GM10248 (cell line): Measurements from ENCODE around the gene ZNF83.

Experiments used
- CTCF ChIA-PET: fragments of 300-600 bp; sonication (Branson Sonifier 250); formaldehyde crosslinking; extraction: SDS; loops from one replicate; lab custom pipeline; 2021; ENCODE audit warnings: antibody characterized with exemption; lab: Yijun Ruan, JAX
- POLR2A ChIA-PET: fragments of 350-650 bp; sonication (Branson Sonifier 250); formaldehyde crosslinking; extraction: SDS; loops from one replicate; lab custom pipeline; 2020; ENCODE audit warnings: antibody characterized with exemption; lab: Yijun Ruan, JAX
- DNase-seq: peaks from one replicate; pipeline ENCODE4 v3.0.0; 2012; ENCODE audit errors: extremely low spot score
- CTCF ChIP-seq: IDR thresholded peaks from 2 replicates; pipeline ENCODE4 v1.5.1; 2012; ENCODE audit warnings: mild to moderate bottlenecking, low read depth; ENCODE audit errors: extremely low read depth, missing control alignments, control extremely low read depth

ZNF83 gene

GRCh38 chr19:52662631-52663030, 24.5 kb upstream of the ZNF83 start:
- TF ChIP-seq CTCF, result no peak
- ChIA-PET CTCF (no interaction called here), POLR2A (no interaction called here)
- no peak for DNase-seq

GRCh38 chr19:52660981-52661380, 22.8 kb upstream of the ZNF83 start:
- CTCF ChIA-PET, result no interaction called here
- no peak for DNase-seq
- TF ChIP-seq CTCF, result no peak
- POLR2A ChIA-PET, result interaction anchor here (0.6 kb wide), 1 partner anchor 80 kb away, joined by 3 read pairs; no protein-coding TSS in a partner anchor

- DNase-seq, result no peak
- ChIA-PET POLR2A (no interaction called here), CTCF (interaction anchor here (1.3 kb wide), 1 partner anchor 10 kb away, joined by 3 read pairs; no protein-coding TSS in a partner anchor)
- no peak for TF ChIP-seq CTCF
These were observed 20.9 kb upstream of the ZNF83 start for GRCh38 chr19:52659013-52659412.

- ChIA-PET CTCF (interaction anchor here (1.3 kb wide), 1 partner anchor 10 kb away, joined by 3 read pairs; no protein-coding TSS in a partner anchor), POLR2A (no interaction called here)
- DNase-seq, result no peak
- no peak for TF ChIP-seq CTCF
These were observed 20.4 kb upstream of the ZNF83 start for GRCh38 chr19:52658595-52658994.

- no peak for DNase-seq
- no peak for TF ChIP-seq CTCF
- ChIA-PET POLR2A (no interaction called here), CTCF (no interaction called here)
These were observed 15.0 kb upstream of the ZNF83 start for GRCh38 chr19:52653161-52653560.

- no peak for DNase-seq
- no peak for TF ChIP-seq CTCF
- ChIA-PET CTCF (no interaction called here), POLR2A (no interaction called here)
These were observed 13.8 kb upstream of the ZNF83 start for GRCh38 chr19:52651956-52652355.
